HFF-Myc (cell line): Measurements from ENCODE around the gene PRXL2B.

Experiments
- DNase-seq: peaks from one replicate; pipeline ENCODE4 v3.0.0-alpha.2; 2011; ENCODE audit warnings: low read depth; ENCODE audit errors: extremely low read depth
- H3K4me3 ChIP-seq: replicated peaks from 2 replicates; pipeline ENCODE4 v1.5.1; 2011; ENCODE audit warnings: low read depth, mild to moderate bottlenecking, control low read depth, low read length
- TF ChIP-seq, protein P1 (sequence below): IDR thresholded peaks from 2 replicates; pipeline ENCODE4 v1.5.1; 2012; ENCODE audit warnings: mild to moderate bottlenecking, low read depth, low read length, control low read depth; ENCODE audit errors: missing control alignments

Gene PRXL2B

GRCh38 chr1:2561446-2561845 lies 25.1 kb upstream of the PRXL2B start:
- TF ChIP-seq, protein P1, sequence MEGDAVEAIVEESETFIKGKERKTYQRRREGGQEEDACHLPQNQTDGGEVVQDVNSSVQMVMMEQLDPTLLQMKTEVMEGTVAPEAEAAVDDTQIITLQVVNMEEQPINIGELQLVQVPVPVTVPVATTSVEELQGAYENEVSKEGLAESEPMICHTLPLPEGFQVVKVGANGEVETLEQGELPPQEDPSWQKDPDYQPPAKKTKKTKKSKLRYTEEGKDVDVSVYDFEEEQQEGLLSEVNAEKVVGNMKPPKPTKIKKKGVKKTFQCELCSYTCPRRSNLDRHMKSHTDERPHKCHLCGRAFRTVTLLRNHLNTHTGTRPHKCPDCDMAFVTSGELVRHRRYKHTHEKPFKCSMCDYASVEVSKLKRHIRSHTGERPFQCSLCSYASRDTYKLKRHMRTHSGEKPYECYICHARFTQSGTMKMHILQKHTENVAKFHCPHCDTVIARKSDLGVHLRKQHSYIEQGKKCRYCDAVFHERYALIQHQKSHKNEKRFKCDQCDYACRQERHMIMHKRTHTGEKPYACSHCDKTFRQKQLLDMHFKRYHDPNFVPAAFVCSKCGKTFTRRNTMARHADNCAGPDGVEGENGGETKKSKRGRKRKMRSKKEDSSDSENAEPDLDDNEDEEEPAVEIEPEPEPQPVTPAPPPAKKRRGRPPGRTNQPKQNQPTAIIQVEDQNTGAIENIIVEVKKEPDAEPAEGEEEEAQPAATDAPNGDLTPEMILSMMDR: no peak
- DNase-seq: no peak
- no peak overlapping the region for H3K4me3 ChIP-seq

DNA sequence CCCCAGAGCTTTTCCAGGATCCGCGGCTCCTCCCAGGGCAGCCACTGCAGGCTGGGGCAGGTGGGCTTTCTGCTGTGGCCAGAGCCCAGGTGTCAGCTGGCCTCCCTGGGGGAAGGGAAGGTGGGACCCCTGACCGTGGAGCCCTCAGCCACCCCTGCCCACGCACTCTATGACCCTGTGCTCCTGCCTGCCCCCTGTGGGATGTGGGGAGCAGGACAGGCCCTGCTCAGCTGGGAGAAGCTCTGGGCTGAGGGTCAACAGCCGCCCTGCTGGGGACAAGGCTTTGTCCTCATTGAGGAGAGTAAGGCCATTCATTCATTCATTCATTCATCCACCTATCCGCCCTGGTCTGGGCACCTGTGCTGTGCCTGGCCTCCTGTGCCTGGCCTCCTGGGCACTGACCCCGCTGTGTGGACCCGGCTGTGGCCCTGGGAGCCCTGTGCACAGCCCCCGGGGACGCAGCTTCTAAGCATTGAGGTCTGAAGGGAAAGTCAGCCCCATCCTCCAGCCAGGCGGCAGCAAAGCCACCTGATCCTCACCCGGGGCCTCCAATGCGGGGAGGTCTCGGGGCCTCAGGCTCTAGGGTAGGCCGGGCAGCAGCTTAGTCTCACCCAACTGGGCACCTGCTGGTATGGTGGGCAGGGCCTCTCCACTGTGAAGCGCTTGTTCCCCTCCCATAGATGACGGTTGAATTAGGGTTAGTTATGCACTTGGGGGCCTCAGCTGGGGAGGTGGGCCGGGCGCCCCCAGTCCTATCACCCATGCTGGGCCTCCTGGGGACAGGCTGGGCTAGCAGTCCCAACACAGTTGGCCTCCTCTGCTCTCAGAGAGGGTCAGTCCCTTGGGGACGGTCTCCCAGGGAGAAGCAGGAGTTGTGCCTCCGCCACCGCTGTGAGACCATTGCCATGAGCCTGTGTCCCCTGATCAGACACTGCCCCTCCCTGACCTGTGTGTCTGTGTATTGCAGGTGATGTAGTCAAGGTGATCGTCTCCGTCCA lies 24.4 kb upstream of the PRXL2B start:
- H3K4me3 ChIP-seq: no peak overlapping the region
- DNase-seq: no peak
- TF ChIP-seq, protein P1: peak; percentile 46

- TF ChIP-seq, protein P1: no peak
- no peak overlapping the region for H3K4me3 ChIP-seq
- no peak for DNase-seq
Measured at GRCh38 chr1:2563205-2563604, 23.4 kb upstream of the PRXL2B start.

- DNase-seq: no peak
- no peak overlapping the region for H3K4me3 ChIP-seq
- TF ChIP-seq, protein P1: no peak
Measured at GRCh38 chr1:2564006-2564814, 22.4 kb upstream of the PRXL2B start.

GRCh38 chr1:2564815-2565374 lies 21.7 kb upstream of the PRXL2B start:
- no peak overlapping the region for H3K4me3 ChIP-seq
- TF ChIP-seq, protein P1: no peak
- DNase-seq: no peak

- H3K4me3 ChIP-seq: no peak overlapping the region
- TF ChIP-seq, protein P1: no peak
- no peak for DNase-seq
Measured at GRCh38 chr1:2566101-2567045, 20.2 kb upstream of the PRXL2B start.
